ENCODE measurements around the gene OR2G3.

DNA sequence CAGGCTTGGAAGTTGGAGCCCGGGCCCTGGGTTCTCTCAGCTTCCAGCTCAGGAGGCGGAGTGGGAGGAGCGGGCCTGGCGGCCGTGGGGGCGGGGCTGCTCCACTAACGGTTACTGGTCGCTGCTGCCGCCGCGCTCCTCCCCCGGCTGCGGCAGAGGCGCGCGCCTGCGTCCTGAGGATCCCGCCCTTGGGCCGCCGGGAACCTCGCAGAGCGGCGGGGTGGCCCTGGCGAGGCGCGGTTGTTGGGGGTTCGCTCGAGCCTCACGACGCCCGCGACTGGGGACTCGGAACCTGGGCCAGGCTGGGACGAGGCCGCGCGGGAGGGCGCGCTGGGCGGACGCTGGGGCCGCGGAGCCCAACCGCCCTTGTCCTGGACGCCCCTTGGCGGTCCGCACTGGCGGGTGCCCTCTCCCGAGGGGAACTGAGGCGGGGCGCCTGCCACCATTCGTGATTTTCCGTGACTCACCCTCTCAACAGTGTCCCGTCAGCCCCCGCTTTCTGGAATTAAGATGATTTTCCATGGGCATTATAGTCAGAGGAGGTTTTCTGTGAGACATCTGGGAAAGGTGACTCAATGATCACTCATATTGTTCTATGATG is 34.1 kb downstream of the OR2G3 start:
- no peak for TF ChIP-seq YY1 (IDR thresholded peaks at IDR 0.05; ENCODE audit: low read depth)
- no peak for TF ChIP-seq ZBTB7A (IDR thresholded peaks at IDR 0.05; ENCODE audit: low read depth)
- TF ChIP-seq EP300 (IDR thresholded peaks at IDR 0.05; ENCODE audit: borderline replicate concordance), result no peak
- no peak for TF ChIP-seq TAF1 (IDR thresholded peaks at IDR 0.05; ENCODE audit: low read depth)
- no peak for TF ChIP-seq NFIC (IDR thresholded peaks at IDR 0.05)
- TF ChIP-seq FOXM1 (IDR thresholded peaks at IDR 0.05; ENCODE audit: borderline replicate concordance, low read depth), result no peak
